Bronchial epithelial cell (primary cell): ENCODE measurements around the gene TMEM209. TPM values are rescaled to one million over a fixed set of nuclear protein-coding genes. Genes with fewer than 3 reads are reported as not detected.

Experiments used
- DNase-seq: peaks from one replicate; pipeline ENCODE4 v3.0.0-alpha.2; 2010; ENCODE audit warnings: low read depth
- FAIRE-seq: peaks from 2 replicates; lab custom pipeline; 2011; peaks lifted over from hg19 to GRCh38; lab: Jason Lieb, UNC
- H3K27me3 ChIP-seq: 2 replicates; pipeline ENCODE4 v1.5.1; 2011; ENCODE audit warnings: low read length; ENCODE audit not compliant: control insufficient read depth, insufficient read depth
- H3K36me3 ChIP-seq: 2 replicates; pipeline ENCODE4 v1.5.1; 2011; ENCODE audit warnings: low read length; ENCODE audit not compliant: control insufficient read depth, insufficient read depth
- H3K4me3 ChIP-seq: 2 replicates; pipeline ENCODE4 v1.5.1; 2011; ENCODE audit warnings: mild to moderate bottlenecking, low read depth, low read length, control low read depth
- total RNA-seq: library from RNA; depleted of rRNA; stranded (reverse); fragments of >200 nt; gene quantifications from 2 replicates; pipeline ENCODE4 v1.2.1, GENCODE V29; 2014
- TF ChIP-seq, protein P1 (sequence below): IDR thresholded peaks from 2 replicates; pipeline ENCODE4 v1.5.1; 2011; ENCODE audit warnings: mild to moderate bottlenecking, moderate library complexity, low read length, control low read depth, inconsistent platforms; ENCODE audit not compliant: insufficient read depth, severe bottlenecking

Gene TMEM209
- total RNA-seq, 1 donor from 2014 or later, result 7.4 TPM

DNA sequence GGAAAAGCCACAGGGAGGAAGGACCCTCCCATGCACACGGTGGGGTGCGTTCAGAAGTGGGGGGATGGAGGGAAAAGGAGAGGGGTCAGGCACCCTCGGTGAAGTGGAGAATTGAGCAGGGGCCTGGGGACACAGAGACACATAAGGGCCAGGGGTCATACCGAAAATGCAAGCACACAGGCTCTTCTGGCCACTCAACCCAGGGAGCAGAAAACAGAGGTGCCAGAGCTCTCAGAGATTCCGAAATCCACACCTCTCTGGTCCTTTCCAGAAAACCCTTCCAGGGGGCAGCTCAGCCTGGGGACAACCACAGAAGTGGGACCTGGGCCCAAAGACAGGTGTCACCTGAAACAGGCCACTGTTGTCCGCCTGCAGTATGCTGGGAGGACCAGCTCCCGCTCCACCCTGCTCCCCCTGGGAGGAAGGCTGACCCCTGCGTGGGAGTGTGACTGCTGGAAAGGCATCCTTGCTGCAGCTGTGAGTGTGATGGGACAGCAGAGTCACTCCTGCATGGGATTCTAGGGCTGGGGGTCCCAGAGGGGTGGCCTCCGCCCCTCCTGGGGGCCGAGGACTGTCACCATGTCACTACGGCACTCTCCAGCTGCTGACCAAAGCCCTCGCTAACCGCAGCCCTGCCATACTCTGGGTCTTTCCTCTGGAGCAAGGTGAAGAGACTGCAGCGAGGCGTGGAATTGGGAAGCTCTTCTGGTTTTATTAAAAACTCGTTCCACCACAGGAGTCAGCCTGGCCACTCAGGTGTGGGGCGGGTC, 63.1 kb downstream of the TMEM209 start:
- peak overlapping the region; percentile 51 for H3K4me3 ChIP-seq
- TF ChIP-seq, protein P1, sequence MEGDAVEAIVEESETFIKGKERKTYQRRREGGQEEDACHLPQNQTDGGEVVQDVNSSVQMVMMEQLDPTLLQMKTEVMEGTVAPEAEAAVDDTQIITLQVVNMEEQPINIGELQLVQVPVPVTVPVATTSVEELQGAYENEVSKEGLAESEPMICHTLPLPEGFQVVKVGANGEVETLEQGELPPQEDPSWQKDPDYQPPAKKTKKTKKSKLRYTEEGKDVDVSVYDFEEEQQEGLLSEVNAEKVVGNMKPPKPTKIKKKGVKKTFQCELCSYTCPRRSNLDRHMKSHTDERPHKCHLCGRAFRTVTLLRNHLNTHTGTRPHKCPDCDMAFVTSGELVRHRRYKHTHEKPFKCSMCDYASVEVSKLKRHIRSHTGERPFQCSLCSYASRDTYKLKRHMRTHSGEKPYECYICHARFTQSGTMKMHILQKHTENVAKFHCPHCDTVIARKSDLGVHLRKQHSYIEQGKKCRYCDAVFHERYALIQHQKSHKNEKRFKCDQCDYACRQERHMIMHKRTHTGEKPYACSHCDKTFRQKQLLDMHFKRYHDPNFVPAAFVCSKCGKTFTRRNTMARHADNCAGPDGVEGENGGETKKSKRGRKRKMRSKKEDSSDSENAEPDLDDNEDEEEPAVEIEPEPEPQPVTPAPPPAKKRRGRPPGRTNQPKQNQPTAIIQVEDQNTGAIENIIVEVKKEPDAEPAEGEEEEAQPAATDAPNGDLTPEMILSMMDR, result no peak

DNA sequence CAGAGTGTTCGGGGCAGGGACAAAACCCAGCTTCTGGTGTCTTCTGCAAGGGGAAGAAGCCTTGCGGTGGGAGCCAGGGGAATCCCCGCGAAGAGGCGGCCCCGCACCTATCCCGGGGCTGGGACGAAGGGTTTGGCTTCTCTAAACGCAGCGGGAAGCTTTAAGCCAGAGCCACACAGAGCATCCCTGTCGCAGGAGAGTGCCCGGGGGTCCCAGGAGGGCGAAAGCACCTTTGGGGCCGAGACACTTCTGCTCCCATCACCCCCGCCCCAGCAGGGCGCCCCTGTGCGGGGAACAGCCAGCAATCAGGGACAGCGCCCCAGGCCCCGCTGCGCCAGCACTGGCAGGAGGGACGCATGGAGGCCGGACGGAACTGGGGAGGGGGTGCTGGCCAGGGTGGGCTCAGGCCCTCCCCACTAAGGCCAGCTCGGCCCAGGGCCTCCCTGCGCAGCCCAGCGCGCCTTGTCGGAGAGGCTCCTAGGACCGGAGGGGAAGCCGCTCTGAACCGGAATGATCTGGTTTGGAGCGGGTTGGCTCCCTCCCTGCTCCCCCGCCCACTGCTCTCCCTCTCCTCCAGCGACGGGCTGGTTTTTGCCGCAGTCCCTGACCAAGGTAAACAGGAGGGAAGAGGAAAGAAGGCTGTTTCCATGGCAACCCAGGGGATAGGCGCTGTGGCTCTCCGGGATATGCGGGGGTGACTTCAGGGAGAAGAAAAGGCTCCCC, 63.9 kb downstream of the TMEM209 start:
- TF ChIP-seq, protein P1, result no peak
- peak; percentile 32 for DNase-seq

More for the DNA sequence above, 63.1 kb downstream of the TMEM209 start:
- H3K27me3 ChIP-seq, result no peaks in the 10 kb centered on the region
- no peak for FAIRE-seq
- H3K36me3 ChIP-seq, result no peaks in the 10 kb centered on the region
- no peak for DNase-seq

DNA sequence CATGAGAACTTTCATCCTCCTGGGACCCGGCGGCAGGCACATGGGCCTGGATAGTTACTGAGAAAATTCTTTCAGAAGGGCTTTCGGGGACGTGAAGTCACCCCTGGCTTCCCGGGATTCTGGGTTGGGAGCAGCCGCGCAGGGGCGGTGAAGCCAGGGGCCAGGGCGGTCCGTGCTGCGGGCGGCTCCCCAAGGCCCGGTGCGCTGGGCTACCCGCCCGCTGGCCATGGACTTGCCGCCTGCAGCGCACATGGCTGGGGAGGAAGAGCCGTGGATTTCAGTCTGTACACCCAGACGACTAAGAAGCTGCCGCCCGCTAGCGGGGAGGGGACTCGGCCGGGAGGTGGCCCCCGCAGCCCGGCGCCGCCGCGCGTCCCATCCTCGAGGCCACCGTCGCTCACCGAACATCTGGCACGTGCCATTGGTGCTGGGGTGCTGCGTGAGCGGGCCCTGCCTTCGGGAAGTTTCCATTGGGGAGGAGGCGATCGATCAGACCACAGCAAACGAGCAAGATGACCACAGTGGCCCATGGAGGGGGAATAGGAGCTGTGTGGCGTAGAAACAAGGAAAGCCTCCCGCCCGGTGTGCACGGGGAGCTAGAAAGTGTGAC, 64.5 kb downstream of the TMEM209 start:
- peak overlapping the region; percentile 51 for H3K4me3 ChIP-seq
- DNase-seq, result no peak
- FAIRE-seq, result no peak

More for the DNA sequence above, 63.9 kb downstream of the TMEM209 start:
- Histone ChIP-seq H3K4me3 (peak overlapping the region; percentile 51), H3K36me3 (peaks cover 1% of the 10 kb centered on the region), H3K27me3 (no peaks in the 10 kb centered on the region)
- no peak for FAIRE-seq

DNA sequence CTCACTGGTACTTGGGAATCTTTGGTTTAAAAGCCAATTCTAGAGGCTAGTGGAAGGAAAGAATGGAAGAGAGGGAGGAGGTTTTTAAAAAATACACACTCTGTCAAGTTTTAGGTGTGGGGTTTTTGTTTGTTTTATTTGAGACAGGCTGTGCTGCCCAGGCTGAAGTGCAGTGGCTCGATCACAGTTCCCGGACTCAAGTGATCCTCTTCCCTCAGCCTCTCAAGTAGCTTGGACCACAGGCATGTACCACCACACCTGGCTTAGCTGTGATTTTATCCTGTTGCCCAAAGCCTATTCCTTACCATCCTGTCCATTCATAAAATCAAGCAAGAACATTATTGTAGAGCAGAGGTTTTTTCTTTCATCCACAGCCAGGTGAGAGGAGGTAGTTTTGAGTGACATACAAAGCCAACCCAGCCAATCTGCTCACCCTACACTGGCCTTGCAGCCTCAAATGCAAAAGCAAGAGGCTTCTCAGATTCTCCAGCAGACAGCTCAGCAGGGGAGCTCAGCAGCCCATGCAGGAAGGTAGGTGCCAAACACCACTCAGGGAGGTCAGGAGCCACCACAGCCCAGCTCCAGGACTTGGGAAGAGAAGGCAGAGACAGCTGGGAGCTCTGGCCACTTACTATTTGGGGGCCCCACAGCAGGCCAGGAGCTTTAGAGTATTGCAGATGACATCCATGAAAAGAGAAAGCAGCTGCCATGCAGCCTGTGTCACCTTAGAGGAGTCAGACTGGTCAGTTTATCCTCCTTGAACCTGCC, 65.8 kb downstream of the TMEM209 start:
- peaks cover 2% of the 10 kb centered on the region for H3K36me3 ChIP-seq
- no peak overlapping the region for H3K4me3 ChIP-seq
- FAIRE-seq (peak; percentile 18), DNase-seq (no peak)
- H3K27me3 ChIP-seq, result no peaks in the 10 kb centered on the region
- TF ChIP-seq, protein P1, result no peak

More for the DNA sequence above, 64.5 kb downstream of the TMEM209 start:
- peaks cover 2% of the 10 kb centered on the region for H3K36me3 ChIP-seq
- TF ChIP-seq, protein P1, result no peak
- H3K27me3 ChIP-seq, result no peaks in the 10 kb centered on the region

DNA sequence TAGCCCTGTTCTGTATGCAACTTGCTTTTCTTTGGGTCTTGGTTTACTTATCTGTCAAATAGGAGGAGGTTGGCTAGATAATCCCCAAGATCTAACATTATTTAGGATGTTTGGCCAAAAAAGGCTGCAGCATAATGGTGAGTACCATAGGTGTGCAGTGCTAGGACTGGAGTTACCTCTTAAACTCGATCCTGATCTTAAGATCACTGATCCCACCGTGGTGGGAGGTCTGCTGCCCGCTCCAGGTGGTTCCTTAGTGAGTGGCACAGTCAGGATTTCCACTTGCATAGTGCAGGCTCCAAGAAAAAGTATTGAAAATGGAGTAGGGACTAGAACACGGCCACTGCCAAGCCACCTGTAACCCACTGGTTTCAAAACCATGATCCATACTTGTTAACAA, 68.0 kb downstream of the TMEM209 start:
- H3K27me3 ChIP-seq, result no peaks in the 10 kb centered on the region
- DNase-seq, result no peak
- no peak for FAIRE-seq
- H3K36me3 ChIP-seq, result peaks cover 4% of the 10 kb centered on the region
- H3K4me3 ChIP-seq, result no peak overlapping the region
- TF ChIP-seq, protein P1, result no peak
